Tibial artery (tissue), 4 donors: Measurements from ENCODE around the gene GTF3C1.

ENCODE experiments used
- DNase-seq, 2 donors: peaks; one replicate each; pipeline ENCODE4 v3.0.0-alpha.2; 2019
- H3K27ac ChIP-seq, 2 donors: fragments of 200-600 bp; sonication (generic) in 1 of 2; 1 replicate in 1 of 2; 2 replicates in 1 of 2; pipeline ENCODE4 v1.5.1; 2018 to 2019; ENCODE audit warnings: mild to moderate bottlenecking in 1 of 2
- H3K27me3 ChIP-seq, 2 donors: fragments of 200-600 bp; sonication (generic) in 1 of 2; one replicate each; pipeline versions ENCODE4 v1.5.1 to v1.6.0; 2016 to 2019
- H3K36me3 ChIP-seq, 3 donors: fragments of 200-600 bp; sonication (generic) in 2 of 3; one replicate each; pipeline ENCODE4 v1.5.1; 2016 to 2019; ENCODE audit warnings: mild to moderate bottlenecking in 2 of 3
- H3K4me1 ChIP-seq, 4 donors: fragments of 200-600 bp; sonication (generic) in 2 of 4; 1 replicate in 3 of 4; 2 replicates in 1 of 4; pipeline ENCODE4 v1.5.1; 2016 to 2019
- H3K4me3 ChIP-seq, 2 donors: fragments of 200-600 bp; sonication (generic) in 1 of 2; 1 replicate in 1 of 2; 2 replicates in 1 of 2; pipeline ENCODE4 v1.5.1; 2018 to 2019; ENCODE audit warnings: mild to moderate bottlenecking in 2 of 2
- H3K9me3 ChIP-seq, 3 donors: fragments of 200-600 bp; sonication (generic) in 1 of 3; one replicate each; pipeline ENCODE4 v1.5.1; 2016 to 2019
- intact Hi-C: fragments of 100-400 bp; cut with DNase I; formaldehyde crosslinking; loops from one replicate; pipeline ENCODE4 v1.15.0; 2023; ENCODE audit warnings: low total_unique reads
- TF ChIP-seq, protein P1 (sequence below), 2 experiments: fragments of 200-600 bp in 1 of 2; fragments of 450-650 bp in 1 of 2; IDR thresholded peaks; one replicate each; pipeline ENCODE4 v1.5.1; 2017 to 2019; ENCODE audit warnings: antibody characterized with exemption in 2 of 2, mild to moderate bottlenecking in 1 of 2, moderate library complexity in 1 of 2

Gene GTF3C1

DNA sequence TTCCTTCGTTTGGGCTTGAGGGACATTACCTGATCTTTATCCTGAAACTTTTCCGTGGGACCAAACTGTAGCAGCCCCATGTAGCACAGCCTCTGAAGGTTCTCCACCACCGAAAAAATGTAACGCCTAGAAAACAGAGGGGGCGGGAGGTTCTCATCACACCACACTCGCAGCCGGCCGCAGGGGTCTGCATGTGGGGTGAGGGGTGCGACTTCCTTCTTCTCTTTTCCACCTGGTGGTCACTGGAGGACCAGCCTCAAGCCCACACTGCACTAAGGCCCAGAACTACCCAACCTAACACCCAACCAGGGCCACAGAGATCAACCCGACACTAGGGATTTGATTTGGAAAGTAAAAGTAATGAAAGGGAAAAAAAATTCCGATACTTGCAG lies 57.1 kb downstream of the GTF3C1 start:
- Histone ChIP-seq H3K36me3 (peaks cover 78 to 100% (median 96%) of the 10 kb centered on the region in 3 donors), H3K4me1 (no peaks in the 10 kb centered on the region), H3K4me3 (no peak overlapping the region), H3K27ac (no peak overlapping the region), H3K27me3 (no peaks in the 10 kb centered on the region), H3K9me3 (no peaks in the 10 kb centered on the region)
- TF ChIP-seq, protein P1, sequence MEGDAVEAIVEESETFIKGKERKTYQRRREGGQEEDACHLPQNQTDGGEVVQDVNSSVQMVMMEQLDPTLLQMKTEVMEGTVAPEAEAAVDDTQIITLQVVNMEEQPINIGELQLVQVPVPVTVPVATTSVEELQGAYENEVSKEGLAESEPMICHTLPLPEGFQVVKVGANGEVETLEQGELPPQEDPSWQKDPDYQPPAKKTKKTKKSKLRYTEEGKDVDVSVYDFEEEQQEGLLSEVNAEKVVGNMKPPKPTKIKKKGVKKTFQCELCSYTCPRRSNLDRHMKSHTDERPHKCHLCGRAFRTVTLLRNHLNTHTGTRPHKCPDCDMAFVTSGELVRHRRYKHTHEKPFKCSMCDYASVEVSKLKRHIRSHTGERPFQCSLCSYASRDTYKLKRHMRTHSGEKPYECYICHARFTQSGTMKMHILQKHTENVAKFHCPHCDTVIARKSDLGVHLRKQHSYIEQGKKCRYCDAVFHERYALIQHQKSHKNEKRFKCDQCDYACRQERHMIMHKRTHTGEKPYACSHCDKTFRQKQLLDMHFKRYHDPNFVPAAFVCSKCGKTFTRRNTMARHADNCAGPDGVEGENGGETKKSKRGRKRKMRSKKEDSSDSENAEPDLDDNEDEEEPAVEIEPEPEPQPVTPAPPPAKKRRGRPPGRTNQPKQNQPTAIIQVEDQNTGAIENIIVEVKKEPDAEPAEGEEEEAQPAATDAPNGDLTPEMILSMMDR (IDR thresholded peaks at IDR 0.05): no peak
- intact Hi-C loops: no loop called here
- no peak for DNase-seq

DNA sequence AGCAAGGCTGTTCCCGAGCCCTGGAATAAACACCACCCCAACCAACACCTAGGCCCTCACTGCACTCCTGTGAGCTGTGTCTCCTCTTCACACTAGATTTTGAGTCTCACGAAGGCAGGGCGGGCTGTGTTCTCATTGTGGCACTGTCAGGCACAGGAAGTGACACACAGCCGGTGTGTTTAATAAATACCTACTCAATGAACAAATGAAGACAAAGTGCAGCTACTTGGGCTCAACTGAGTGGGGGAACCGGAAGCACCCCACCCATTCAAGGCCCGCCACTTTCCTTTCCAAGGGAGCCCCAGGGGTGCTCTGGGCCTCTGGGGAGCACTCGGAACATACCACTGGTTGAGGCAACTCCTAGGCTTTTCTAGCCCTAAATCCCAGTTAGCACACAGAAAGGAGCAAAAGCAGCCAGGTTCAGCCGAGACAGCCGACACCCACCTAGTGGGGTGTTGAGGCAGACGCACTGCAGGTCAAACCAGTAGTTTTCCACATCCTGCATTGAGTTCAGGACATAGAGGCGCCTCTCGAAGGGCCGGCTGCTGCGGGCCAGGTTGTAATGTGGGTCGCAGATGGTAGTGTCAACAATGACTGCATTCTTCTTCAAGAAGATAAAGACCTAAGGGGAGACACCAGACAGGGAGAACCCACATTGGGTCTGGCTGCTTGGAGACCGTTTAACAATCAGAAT lies 57.7 kb downstream of the GTF3C1 start:
- intact Hi-C loops: no loop called here
- Histone ChIP-seq H3K27me3 (no peaks in the 10 kb centered on the region), H3K9me3 (no peaks in the 10 kb centered on the region), H3K36me3 (peaks cover 78 to 100% (median 96%) of the 10 kb centered on the region in 3 donors), H3K27ac (no peak overlapping the region), H3K4me1 (no peaks in the 10 kb centered on the region), H3K4me3 (no peak overlapping the region)
- DNase-seq: no peak
- TF ChIP-seq, protein P1 (IDR thresholded peaks at IDR 0.05): no peak

DNA sequence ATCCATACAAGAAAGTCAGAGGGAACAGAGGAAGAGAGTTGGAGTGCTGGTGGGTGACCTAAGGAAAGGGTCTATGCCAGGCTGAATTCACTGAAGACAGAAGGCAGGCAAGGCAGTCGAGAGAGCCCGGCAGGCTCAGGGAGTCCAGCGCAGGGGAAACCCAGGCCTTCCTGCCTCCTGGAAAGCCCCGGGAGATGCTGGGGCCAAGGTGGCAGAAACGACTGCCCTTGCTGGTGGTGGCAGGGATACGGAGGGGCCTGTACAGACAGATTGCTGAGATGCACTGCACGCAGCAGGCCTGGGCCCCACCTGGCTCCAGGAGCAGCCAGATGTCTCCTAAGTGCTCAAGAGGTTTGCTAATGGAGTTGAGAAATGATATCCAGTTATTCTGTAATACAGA lies 59.8 kb downstream of the GTF3C1 start:
- H3K9me3 ChIP-seq: no peaks in the 10 kb centered on the region
- H3K36me3 ChIP-seq: peaks cover 82 to 100% (median 98%) of the 10 kb centered on the region in 3 donors
- no peak overlapping the region for H3K27ac ChIP-seq
- DNase-seq: no peak
- H3K4me3 ChIP-seq: no peak overlapping the region
- intact Hi-C loops: no loop called here
- TF ChIP-seq, protein P1 (IDR thresholded peaks at IDR 0.05): no peak
- no peaks in the 10 kb centered on the region for H3K4me1 ChIP-seq
- no peaks in the 10 kb centered on the region for H3K27me3 ChIP-seq

DNA sequence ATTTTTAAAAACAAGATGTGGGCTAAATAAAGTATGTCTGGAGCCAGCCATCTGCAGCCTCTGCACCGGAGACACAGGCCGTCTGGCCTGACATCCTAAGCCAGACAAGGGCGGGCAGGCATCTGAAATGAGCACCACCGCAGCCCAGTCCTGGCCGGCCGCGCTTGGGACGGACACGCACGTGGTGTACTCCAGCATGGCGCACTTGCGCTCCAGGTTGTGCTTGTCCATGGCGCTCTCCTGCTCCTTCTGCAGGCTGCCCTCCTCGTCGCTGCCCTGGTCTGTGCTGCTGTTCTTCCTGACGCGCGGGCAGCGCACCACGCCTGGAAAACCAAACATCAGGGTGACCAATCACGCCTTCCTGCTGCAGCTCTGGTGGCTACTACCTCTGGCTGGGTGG lies 60.3 kb downstream of the GTF3C1 start:
- intact Hi-C loops: no loop called here
- Histone ChIP-seq H3K36me3 (peaks cover 80 to 100% (median 98%) of the 10 kb centered on the region in 3 donors), H3K4me3 (no peak overlapping the region), H3K9me3 (no peaks in the 10 kb centered on the region), H3K4me1 (no peaks in the 10 kb centered on the region), H3K27me3 (no peaks in the 10 kb centered on the region), H3K27ac (no peak overlapping the region)
- no peak for DNase-seq
- TF ChIP-seq, protein P1 (IDR thresholded peaks at IDR 0.05): no peak

DNA sequence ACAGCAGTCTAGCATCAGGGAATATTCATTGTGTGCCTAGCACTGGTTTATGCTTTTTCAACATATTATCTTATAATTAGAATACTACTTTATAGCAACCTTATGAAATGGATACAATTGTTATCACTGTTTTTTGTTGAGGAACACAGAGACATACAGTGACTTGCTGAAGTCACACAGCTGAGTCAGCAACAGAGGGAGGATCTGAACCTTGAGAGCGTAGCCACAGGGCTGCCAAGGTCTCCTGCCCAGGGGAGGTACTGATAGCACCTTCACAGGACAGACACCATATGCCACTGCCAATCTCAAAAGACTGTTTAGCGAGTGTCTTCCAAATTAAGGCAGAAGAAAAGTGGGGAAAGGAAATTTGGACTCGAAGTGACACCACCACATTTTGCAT lies 63.0 kb downstream of the GTF3C1 start:
- H3K27me3 ChIP-seq: no peaks in the 10 kb centered on the region
- H3K4me3 ChIP-seq: no peak overlapping the region
- peaks cover 88 to 100% (median 99%) of the 10 kb centered on the region in 3 donors for H3K36me3 ChIP-seq
- intact Hi-C loops: no loop called here
- H3K4me1 ChIP-seq: no peaks in the 10 kb centered on the region
- H3K9me3 ChIP-seq: no peaks in the 10 kb centered on the region
- no peak overlapping the region for H3K27ac ChIP-seq
- no peak for DNase-seq
- TF ChIP-seq, protein P1 (IDR thresholded peaks at IDR 0.05): no peak
